ENCODE results near the gene IDI2. TPM values are rescaled to one million over a fixed set of nuclear protein-coding genes. Genes with fewer than 3 reads are reported as not detected.
"Not testable (repeated sequence)": the region's sequence is repeated elsewhere in the genome, so short reads cannot be mapped to it uniquely, and the experiment has no call there.

The IDI2 gene
- under 1 TPM in 1 of 3 donors, not detected in 2; 0.17 TPM for polyA plus RNA-seq (ENCODE audit: insufficient read length in 3 of 3)
- long read RNA-seq, donor 1 = 0 reads
- long read RNA-seq, donor 2 = 0 reads
- long read RNA-seq, donor 3 = 0 reads
- long read RNA-seq, donor 4 = 0 reads
- long read RNA-seq, donor 5 = 0 reads
- long read RNA-seq, donor 6 = 0 reads
- long read RNA-seq, donor 7 = 0 reads
- long read RNA-seq, donor 8 = 0 reads
- long read RNA-seq, donor 9, partial matches to known transcripts = 5 of 5 reads
- long read RNA-seq, donor 9, other reads (novel, unspliced or antisense) = 0 of 5 reads
- long read RNA-seq, donor 10 = 0 reads
- long read RNA-seq, donor 11 = 0 reads
- long read RNA-seq, donor 12 = 0 reads
- long read RNA-seq, donor 13, partial matches to known transcripts = 23 of 23 reads
- long read RNA-seq, donor 13, other reads (novel, unspliced or antisense) = 0 of 23 reads
- long read RNA-seq, donor 14 = 0 reads
- long read RNA-seq, donor 15 = 0 reads
- long read RNA-seq, donor 16 = 0 reads

DNA sequence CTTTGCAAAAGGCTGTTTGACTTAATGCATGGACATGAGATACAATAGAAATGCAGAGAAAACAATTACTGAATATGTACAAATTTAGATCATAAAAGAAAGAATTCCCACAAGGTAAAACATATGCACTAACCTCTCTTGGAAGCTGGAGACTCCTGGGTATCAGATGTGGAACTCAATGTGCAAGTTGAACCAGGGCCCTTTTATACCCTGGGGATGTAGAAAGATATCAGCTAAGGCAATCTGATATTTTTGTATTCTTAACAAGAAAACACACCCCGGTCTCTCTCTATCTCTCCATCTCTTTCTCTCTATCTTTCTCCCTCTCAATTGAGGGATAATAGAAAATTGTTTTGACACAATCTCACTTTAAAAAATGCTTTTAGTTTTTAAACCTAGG lies at the start of gene IDI2:
Gene IDI2, minus strand, starts transcription at position 177 of the 400 bp plus-strand sequence. CDS start 1,136 bp downstream, outside the sequence.
- no peak for DNase-seq

DNA sequence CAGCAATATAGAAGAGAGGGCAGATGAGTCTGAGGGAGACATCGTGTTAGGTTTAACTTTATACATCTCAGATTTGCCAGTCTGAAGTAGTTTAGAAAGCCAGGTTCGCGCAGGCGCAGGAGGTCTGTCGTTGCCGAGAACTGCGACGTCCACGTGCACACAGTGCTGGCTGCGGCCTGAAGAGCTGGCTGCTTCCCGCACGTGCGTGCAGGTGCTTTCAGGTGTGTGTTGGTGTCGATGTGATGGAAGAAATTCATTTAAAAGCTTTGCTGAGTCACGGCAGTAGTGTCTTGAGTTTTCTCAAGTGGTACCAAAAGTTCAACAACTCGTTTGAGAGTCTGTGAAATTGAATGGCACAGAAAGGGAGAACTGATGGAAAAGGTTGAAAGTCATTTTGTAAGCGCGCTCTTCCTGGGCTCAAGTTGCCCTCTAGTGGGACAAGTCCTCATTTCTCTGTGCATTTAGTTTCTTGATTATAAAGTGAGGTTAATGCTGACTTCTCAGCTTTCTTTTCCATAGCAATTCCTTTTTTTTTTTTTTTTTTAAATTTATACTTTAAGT lies 49.2 kb upstream of the IDI2 start:
- no peak for DNase-seq

DNA sequence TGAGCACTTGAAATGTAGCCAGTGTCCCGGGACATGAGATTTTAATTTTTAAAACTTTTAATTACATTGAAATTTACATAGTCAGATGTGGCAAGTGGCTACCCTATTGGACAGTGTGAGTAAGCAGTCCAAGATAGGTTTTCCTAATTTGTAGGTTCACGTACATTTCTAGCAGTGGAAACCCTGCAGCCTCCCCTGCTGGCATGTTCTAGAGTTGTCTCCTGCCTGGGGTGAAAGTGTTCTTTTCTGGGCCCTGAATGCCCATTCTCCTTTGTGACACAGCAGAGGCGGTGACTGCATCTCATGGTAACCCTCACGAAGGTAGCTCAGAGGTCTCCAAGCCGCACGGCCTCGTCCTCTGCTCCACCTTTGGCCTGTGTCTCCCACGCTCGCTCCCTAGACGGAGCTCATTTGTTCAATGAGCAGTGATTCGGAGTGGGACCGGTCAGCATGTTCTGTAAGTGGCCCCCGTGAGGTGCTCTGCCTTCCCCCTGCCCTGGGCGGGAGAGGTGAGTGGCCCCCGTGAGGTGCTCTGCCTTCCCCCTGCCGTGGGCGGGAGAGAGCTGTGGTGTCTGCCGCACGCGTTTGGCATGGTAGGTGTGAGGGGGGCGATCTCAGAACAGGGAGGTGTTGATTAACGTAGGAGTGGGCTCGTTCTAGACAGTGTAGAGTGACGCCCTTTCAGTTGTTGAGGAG lies 48.5 kb upstream of the IDI2 start:
- no peak for DNase-seq

DNA sequence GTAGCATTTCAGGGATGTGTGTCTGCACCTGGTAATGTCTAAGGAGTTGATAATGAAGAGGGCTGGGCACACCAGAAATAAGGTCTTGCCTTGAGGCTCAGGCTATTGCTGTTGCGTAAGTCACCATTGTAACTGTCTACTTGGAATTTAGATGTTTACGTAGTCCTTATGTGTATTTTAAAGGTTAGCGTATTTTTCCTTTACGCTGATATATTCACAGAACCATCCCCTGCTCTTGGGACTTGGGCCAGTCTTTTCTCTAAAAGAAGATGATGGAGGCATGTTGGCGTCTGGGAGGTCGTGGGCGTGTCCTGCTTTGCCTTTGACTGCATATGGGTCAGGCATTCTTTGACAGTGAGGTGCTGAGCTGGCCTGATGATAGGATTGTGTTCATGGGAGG lies 45.3 kb upstream of the IDI2 start:
- no peak for DNase-seq

DNA sequence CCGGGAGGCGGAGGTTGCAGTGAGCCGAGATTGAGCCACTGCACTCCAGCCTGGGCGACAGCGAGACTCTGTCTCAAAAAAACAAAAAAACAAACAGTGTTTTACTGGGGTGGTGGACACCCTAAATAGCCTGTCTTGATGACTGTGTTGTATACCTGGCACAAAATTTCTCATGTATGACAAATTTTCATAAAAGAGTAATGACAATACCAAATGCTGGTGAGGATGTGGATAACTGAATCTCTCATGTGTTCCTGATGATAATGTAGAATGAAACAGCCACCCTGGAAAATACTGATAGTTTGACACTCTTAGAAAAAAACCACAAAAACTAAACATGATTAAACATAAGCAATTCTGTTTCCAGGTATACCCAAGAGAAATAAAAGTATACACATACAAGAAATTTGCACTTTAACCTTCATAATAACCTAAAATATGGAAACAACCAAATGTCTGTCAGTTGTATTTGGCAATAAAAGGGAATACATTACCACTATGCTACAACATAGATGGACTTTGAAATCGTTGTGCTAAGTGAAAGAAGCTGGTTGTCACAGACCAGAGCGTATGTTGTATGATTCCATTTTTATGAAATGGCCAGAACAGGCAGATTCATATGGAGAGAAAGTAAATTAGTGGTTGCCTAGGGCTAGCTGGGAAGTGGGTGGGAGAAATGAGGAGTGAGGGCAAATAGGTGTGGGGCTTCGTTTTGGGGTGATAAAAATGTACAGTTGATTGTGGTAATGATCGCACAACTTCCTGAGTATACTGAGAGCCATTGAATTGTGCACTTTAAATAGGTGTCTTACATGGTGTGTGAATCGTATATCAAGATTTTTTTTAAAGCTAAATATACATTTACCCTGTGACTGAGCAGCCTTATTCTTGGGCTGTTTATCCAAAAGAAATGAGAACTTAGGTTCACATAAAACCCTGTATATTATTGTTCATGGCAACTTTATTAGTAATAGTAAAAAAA lies 43.0 kb upstream of the IDI2 start:
- DNase-seq = no peak

DNA sequence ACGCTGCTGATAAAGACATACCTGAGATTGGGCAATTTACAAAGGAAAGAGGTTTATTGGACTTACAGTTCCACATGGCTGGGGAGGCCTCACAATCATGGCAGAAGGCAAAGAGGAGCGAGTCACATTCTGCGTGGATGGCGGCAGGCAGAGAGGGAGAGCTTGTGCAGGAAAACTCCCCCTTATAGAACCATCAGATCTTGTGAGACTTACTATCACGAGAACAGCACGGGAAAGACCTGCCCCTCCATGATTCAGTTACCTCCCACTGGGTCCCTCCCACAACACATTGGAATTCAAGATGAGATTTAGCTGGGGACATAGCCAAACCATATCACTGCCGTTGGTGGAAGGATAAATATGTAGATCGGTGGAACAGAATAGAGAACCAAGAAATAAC lies 41.1 kb upstream of the IDI2 start:
- DNase-seq = not testable (repeated sequence)

DNA sequence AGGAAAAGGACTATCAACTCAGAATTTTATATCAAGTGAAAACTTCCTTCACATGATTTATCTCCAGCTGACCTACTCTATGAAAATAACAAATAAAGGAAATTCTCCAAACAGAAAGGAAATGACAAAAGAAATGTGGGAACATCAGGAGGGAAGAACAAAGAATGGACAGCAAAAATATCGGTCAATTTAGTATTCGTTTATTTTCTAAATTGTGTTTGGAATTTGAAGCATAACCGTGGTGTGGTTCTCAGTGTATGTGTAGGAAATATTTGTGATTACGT lies 39.2 kb upstream of the IDI2 start:
- no peak for DNase-seq

DNA sequence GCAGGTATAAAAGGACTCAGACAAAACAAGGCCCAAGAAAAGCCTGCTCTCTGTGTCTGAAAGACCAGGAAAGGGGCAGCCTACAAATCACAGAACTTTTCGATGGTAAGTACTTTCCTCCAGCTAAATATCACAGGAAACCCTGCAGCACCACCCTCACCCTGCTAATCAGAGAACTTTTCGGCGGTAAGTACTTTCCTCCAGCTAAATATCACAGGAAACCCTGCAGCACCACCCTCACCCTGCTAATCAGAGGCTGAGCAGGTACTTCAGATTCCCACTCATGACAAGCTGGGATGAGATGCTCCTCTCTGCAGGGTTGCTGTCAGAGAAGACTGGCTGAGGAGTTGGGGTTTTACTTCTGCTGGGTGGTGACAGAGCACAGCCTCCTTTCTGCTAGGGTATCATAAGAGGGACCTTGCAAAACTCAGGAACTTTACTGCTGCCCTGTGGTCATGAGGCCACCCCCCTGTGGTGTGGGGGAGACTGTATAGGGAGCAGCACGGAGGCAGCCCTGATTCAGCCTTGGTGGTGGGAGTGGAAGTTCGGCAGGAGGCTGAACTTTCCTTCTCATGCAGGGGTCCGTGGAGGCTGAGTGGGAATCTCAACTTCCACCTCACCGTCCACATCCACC lies 37.7 kb upstream of the IDI2 start:
- DNase-seq = no peak

DNA sequence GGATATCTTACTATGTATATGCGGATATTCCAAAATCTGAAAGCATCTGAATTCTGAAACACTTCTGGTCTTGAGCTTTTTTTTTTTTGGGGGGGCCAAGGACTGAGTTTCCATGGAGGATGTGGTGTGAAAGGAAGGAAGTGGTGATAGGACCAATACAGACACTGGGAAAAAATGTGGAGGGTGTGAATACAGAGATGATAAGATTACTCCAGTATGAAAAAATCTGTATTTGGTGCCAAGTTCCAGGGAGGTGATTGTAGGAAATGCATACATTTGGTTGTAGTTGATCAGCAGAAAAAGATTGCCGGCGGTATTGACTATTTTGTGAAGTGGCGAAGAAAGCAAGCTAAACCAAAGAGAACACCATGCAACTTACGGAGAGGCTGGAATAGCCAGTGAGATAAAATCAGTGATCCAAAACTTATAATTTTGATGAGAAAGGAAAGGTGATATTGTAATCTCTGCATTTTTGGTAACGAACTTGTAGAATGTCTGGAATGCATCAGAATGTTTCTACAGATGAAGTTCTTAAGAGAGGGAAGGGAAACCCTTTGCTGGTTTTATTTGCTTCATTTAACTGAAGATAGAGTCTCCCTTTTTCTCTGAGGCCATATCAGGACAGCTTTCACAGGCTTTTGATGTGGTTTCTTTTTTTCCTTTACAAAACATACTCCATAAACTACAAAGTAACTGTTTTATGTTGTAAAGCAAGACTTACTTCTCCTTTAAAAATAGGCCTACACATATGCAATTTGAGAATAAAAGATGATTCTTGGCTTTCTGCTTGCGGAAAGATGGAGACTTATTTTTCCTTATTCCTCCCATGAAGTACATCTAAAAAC lies 36.5 kb upstream of the IDI2 start:
- DNase-seq = no peak

DNA sequence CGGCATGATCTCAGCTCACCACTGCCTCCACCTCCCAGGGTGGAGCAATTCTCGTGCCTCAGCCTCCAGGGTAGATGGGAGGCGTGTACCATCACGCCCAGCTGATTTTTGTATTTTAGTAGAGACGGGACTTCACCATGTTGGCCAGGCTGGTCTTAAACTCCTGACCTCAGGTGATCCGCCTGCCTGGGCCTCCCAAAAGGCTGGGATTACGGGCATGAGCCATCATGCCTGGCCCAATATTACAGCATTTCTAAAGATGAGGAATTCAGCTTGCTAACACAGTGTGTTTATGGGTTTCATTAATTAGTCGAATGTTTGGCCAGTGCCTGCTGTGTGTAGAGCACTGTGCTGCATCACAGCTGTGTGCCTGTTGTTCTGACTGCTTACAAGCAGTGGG lies 34.2 kb upstream of the IDI2 start:
- no peak for DNase-seq

DNA sequence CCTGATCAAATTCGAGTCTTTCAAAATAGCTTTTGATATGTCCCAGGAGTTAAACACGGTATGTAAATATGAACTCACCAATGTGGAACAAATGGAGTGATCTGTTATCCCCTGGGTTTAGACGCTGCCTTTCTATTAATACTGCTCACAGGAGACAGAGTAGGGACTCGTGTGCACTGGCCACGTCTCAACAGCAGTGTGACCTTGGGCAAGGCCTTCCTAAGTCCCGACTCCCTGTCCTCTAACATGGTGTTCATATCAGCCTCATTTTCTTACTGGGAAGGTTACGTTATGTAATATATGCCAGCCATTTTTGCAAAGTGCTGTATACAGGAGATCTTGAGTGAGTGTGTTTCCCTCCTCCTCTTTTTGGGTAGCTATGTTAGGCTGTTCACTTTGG lies 32.4 kb upstream of the IDI2 start:
- no peak for DNase-seq

DNA sequence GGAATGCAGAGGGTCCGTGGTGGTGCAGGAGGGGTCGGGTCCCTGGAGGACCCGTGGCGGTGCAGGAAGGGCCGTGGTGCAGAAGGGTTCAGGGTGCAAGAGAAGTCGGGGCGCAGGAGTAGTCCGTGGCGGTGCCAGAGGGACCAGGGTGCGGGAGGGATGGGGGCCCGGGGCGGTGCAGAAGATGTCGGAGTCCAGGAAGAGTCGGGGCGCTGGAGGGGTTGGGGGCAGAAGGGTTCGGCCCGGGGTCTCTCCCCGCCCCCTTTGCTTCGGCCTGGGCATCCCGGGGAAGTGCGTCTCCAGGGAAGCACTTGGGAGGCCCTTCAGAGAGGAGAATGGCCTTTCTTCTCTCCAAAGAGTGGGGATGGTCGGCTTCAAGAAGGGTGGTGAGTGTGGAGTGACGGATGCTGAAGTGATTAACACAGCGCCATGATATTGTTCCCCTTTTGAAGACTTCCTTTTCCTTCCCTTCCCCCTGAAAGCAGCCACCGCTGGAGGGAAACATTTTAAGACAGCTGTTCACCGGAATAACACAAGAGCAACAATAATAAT lies 31.5 kb upstream of the IDI2 start:
- no peak for DNase-seq

DNA sequence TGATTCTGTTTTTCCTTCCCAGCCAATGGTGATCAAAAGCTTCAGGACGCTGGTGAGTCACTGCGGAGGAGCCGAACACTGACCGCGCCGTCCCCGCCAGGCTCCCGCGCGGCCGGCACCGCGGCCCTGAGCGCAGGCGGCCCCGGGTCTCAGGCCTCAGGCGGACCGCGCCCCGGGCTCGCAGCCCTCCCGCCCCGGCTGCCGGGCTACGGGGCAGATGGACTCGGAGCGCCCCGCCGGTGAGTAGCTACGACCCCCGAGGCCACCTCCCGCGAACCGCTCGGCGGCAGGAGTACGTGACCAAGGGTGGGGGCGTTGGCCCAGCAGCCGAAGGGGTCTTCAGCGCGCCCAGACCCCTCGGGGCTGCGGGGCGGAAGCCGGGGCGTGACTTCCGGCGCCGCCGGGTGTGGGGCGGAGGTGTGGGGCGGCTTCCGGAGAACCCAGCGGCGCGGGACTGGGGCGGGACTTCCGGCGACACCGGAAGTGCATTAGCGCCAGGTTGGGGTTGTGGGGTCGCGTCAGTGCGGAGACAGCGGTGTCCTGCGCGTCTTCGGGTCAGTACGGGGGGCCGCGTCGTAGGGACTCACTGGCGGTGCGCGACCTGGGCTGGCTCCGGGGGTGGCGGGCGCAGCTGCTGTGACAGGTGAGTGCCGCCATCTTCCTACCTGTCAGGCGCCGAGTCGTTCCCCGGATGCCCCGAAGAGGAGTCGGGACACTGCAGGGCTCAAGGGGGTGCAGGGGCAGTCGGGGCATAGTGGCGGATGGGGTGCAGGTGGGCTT lies 30.9 kb upstream of the IDI2 start, which contains the start of gene WDR37:
Gene WDR37, plus strand, starts transcription at position 60 of the 780 bp plus-strand sequence. CDS start 15,771 bp downstream, outside the sequence.
- peak; percentile 82 for DNase-seq

DNA sequence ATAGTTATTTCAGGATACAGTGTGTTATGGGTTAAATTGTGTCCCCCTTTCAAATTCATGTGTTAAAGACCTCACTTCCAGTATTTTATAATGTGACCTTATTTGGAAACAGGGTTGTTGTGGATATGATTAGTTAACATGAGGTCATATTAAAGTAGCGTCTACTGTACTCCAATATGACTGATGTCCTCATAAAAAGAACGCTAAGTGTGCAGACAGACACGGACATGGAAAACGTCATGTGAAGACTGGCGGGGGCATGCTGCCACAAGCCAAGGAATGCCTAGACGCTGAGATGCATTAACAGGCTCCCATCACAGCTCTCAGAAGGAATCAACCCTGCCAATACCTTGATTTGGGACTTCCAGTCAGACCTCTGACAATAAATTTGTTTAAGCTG lies 29.0 kb upstream of the IDI2 start:
- no peak for DNase-seq

DNA sequence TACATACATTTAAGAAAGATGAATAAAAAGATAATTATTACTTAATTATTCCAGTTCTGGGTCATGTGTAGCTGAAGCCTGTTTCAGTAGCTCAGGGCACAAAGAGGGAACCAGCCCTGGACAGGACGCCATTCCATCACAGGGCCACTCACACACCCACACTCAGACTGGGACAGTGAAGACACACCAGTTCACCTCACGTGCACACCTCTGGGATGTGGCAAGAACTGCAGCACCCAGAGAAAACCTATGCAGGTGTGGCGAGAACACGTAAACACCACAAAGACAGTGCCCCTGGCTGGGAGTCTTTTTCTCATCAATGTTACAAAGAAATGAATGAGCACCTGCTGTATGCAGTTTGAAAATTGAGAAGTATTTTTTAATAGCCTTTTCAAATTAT lies 24.9 kb upstream of the IDI2 start:
- DNase-seq = no peak

DNA sequence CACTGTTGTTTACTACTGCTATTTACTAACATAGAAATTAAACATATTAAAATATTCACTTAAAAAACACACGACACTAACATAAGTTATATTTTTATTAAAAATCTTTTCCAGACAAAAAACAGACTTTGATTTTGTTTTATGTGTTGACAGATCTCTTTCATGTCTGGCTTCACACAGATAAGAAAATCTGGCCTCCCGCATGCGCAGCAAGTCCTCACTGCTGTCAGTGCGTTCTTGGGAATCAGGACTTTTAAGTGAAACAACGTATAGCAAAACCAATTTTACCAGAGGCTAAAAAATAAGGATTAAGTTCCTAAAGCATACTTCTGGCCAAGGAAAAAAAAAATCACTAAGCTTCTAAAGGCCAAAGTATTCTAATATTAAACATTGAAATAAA lies 24.5 kb upstream of the IDI2 start:
- DNase-seq = no peak

DNA sequence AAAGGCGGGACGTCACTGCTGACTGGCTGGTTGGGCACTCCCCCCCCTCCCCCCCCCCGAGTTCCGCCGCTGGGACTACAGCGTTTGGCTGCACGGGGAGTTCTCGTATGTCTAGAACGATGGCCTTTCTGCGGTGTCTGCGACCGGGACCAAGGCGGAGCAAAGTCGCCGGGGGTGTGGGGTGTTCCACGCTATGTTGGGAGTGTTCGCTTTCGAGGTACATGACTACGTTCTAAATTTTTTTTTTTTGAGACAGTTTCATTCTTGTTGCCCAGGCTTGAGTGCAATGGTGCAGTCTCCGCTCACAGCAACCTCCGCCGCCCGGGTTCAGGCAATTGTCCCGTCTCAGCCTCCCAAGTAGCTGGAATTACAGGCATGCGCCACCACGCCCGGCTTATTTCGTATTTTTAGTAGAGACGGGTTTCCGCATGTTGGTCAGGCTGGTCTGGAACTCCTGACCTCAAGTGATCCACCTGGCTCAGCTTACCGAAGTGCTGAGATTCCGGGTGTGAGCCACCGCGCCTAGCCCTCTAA lies 23.8 kb upstream of the IDI2 start:
- DNase-seq = no peak

DNA sequence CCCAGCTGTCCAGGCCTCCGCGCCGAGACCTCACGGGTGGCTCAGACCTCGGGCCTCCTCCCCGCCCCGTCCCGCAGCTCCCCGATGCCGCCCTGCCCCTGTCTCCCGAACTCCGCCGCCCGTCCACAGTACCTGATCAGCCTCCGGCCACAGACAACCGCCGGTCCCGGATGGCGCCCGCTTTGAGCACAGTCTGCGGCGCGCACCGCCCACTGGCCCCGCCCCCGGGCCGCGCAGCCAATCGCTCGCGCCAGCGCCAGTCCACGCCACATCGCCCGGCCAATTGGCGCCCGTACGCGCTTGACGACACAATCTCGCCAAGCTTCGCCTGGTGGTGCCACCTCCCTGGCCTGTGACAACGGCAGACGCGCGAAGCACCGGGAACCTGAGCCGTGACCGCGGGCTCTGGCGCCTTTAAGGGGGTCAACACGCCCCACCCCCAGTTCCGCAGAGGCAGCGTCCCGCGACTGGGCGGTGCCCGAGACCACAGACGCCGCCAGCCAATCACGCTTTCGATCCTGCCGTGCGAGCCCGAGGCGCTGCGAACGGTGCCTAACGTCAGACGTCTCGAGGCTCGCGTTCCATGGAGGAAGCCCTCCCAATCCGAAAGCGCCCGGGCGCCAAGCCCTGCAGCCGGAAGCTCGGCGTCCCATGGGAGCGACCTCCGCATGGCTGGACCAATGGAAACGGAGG lies 23.2 kb upstream of the IDI2 start, which contains the start of gene IDI1:
Gene IDI1, minus strand, starts transcription at position 388 of the 693 bp plus-strand sequence. Its CDS starts 116 bp downstream, at position 272.
- DNase-seq = peak; percentile 97
